NT2/D1 (cell line): Measurements from ENCODE around the gene CENPV.

Experiments
- YY1 ChIP-seq: IDR thresholded peaks from 2 replicates; pipeline ENCODE4 v1.6.1; 2011; ENCODE audit not compliant: insufficient read length, insufficient read depth
- ZNF274 ChIP-seq: IDR thresholded peaks from 2 replicates; pipeline ENCODE4 v1.6.1; 2011; ENCODE audit warnings: mild to moderate bottlenecking, low read depth, low read length

- TF ChIP-seq ZNF274 (no peak), YY1 (no peak)
Observed at GRCh38 chr17:16298140-16298662, 55.1 kb downstream of the CENPV start.
